Activated CD4-positive, alpha-beta T cell treated with anti-CD3 and anti-CD28 coated beads for 24 hours (primary cell): ENCODE results near the gene CAMKK2.
"Not testable (repeated sequence)": the region's sequence is repeated elsewhere in the genome, so short reads cannot be mapped to it uniquely, and the experiment has no call there.

Source experiments
- DNase-seq, 2 donors: peaks; one replicate each; pipeline ENCODE4 v3.0.0-alpha.2; 2020; ENCODE audit warnings: low read depth in 2 of 2

CAMKK2 gene

GRCh38 chr12:121279507-121279915, 17.0 kb downstream of the CAMKK2 start:
- no peak for DNase-seq

- DNase-seq = no peak
Observed at GRCh38 chr12:121279071-121279375, 17.5 kb downstream of the CAMKK2 start.

- no peak for DNase-seq
Observed at GRCh38 chr12:121278169-121279070, 18.1 kb downstream of the CAMKK2 start.

- no peak for DNase-seq
Observed at GRCh38 chr12:121277374-121277759, 19.1 kb downstream of the CAMKK2 start.

DNA sequence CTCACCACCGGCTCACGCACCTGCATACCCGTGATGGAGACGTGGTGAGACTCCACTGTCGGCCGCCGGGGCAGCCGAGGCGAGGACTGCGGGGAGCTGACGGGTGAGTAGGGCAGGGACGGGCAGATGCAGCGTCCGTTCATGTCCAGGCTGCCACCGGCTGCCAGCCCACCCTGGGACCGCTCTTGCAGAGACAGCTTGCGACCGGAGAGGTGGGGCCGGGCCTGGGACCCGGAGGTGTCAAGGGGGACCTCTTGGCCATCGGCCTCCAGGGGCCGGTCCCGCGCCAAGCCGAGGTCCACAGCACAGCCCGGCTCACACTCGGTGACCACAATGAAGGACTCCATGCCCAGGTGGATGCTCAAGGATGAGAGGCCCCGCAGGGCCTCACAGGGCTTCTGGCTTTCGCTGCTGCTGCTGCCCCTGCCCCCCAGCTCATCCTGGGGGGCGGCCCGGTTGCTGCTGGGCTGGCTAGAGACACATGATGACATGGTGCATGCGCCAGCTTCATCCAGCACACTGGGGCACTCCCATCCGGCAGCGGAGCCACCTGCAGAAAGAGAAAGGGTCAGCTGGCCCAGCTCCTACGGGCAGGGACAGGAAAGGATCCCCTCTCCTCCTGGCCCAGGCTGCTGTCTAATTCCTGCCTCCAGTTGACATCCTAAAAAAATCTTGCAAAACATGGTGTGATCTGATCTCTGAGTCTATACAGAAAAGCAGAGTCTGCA, 22.3 kb downstream of the CAMKK2 start:
- DNase-seq = no peak

- DNase-seq = no peak
Observed at GRCh38 chr12:121273364-121273896, 23.1 kb downstream of the CAMKK2 start.

DNA sequence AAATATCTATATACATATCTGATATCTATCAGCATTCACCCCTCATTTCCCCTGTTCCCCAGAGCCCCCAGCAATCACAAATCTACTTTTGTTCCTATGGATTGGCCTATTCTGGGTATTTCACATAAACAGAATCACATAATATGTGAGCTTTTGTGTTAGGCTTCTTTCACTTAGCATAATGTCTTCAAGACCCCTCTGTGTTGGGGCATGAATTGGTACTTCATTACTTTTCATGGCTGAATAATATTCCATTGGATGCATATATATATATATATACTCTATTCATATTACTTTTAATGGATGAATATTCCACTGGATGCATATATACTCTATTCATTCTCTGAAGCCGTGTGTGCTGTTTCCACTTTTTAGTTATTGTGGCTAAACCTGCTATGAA, 28.7 kb downstream of the CAMKK2 start:
- DNase-seq = no peak

GRCh38 chr12:121264951-121265515, 31.5 kb downstream of the CAMKK2 start:
- DNase-seq = no peak

GRCh38 chr12:121264135-121264534, 32.4 kb downstream of the CAMKK2 start:
- no peak for DNase-seq

DNA sequence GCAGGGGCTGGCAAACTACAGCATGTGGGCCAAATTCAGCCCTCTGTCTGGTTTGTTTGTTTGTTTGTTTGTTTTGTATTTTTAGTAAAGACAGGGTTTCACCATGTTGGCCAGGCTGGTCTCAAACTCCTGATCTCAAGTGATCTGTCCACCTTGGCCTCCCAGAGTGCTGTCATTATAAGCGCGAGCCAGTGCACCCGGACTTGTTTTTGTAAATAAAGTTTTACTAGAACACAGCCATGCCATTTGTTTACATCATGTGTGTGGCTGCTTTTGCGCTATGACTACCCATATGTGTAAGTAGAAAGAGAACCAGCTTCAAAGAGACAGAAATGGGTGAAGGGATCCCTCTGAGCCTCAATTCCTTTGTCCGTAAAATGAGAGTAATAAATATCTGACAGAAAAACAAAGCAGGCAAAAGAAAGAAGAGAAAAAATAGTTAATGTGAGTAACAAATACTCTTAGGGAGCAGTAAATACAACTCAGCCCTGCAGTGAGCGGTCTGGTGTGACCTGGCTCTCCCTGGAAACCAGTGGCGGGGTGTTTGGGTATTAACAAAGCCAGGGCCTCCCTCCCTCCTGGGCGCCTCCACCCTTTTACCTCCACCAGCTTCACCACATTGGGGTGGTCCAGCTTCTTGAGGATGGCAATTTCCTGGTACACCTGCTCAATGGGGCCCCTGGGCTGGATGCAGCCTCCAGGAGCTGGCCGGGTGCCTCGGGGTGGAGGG, 33.1 kb downstream of the CAMKK2 start:
- DNase-seq = no peak

GRCh38 chr12:121261398-121261797, 35.1 kb downstream of the CAMKK2 start:
- DNase-seq = no peak

- no peak for DNase-seq
Observed at GRCh38 chr12:121260091-121260490, 36.4 kb downstream of the CAMKK2 start.

GRCh38 chr12:121259074-121259473, 37.4 kb downstream of the CAMKK2 start:
- no peak for DNase-seq

DNA sequence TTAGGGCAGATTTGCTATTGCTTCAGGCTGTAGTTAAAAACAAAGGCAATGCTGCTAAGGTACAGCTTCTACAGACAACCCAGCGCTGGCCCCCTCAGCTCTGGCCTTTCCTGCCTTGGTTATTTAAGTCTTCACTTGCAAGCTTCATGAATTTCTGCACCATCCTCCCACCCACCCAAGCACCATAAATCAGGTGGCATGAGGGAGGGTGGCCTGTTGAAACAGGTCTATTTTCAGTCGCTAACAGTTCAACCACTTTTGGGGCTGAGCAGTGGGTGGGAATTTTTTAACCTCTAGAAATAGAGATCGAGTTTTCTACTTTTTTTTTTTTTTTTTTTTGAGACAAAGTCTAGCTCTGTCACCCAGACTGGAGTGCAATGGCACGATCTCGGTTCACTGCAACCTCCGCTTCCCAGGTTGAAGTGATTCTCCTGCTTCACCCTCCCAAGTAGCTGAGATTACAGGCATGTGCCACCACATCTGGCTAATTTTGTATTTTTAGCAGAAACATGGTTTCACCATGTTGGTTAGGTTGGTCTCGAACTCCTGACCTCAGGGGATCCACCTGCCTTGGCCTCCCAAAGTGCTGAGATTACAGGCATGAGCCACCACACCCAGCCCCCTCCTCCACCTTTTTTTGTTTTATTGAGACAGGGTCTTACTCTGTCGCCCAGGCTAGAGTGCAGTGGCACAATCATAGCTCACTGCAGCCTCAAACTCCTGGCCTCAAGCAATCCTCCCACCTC, 38.6 kb downstream of the CAMKK2 start:
- DNase-seq = not testable (repeated sequence)

DNA sequence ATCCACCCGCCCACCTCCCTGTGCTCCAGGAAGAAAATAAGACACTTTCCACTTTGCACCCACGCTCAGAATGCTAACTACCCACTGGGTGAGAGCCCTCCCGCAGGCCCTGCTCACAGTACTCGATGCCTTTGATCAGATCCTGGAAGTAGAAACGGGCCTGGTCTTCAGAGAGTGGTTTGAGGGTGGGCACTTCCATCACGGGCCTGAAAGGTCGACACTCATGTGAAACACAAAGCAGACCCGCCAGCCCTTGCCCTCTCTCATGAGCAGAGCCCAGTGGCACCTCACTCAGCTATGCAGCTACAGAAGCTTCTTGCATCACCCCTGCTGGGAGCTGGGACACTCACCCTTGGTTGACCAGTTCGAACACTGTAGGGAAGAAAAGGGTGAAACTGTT, 41.1 kb downstream of the CAMKK2 start:
- no peak for DNase-seq

DNA sequence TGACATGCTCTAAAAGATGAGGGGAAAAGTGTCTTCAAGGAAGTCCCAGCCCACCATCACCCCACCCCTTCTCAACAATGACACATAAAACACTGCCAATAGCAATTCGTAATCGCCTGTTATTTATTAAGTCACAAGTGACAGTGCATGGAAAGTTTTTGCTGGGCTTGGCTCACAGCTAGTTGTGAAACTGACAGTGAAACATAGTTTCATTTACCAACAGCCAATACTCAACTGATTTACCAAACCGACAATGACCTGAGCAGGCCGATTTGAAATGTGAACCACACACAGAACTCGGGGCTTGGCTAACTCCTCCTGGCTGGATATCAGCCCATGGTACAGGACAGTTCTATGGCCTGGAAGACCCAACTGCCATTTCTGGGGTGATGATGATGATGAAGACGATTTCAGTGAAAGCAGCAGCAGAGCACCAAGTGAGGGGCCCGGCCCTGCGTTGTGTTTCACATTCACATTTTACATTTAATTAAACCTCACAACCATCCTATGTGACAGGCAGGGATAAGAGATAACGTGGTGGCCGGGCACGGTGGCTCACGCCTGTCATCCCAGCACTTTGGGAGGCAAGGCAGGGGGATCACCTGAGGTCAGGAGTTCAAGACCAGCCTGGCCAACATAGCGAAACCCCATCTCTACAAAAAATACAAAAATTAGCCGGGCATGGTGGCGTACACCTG, 42.7 kb downstream of the CAMKK2 start:
- DNase-seq = no peak

- DNase-seq = no peak
Observed at GRCh38 chr12:121252712-121253345, 43.7 kb downstream of the CAMKK2 start.

DNA sequence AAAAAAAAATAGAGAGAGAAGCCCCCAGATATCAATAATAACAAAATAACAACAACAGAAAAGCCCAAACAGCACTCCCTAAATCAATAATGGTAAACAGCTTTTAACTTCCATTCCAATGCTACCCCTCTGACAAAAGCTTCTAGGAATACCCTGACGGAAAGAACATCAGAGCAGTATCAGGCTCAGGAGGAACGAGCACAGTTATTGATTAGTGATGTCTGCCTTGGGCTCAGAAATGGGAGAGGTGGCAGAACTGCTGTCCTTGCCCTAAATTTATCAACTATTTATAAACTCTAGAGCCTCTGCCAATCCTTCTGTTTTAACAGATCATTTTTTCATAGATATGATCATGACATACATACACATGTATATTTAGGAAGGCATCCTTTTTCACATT, 44.7 kb downstream of the CAMKK2 start:
- DNase-seq = no peak

DNA sequence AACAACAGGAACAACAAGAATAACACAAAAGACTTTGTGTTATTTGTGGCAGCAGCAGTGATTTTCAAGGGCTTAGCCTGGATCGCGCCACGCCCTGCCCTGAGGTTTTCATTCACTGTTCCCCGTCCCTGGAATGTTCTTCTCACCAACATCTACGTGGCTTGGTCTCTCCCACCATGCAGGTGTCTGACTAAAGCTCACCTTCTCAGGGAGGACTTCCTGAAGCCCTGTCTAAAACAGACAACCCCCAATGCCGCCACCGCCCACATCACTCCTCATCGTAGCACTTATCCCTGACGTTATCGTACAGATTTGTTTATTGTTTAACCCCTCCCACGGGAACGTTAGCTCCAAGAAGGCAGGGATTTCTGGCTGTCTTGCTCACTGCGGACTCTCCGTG, 46.1 kb downstream of the CAMKK2 start:
- DNase-seq = no peak

- DNase-seq = no peak
Observed at GRCh38 chr12:121248622-121249021, 47.9 kb downstream of the CAMKK2 start.
